ENCODE results near the gene ERRFI1. TPM values are rescaled to one million over a fixed set of nuclear protein-coding genes. Genes with fewer than 3 reads are reported as not detected.

Gene ERRFI1
- total RNA-seq, 1 donor from 2014 or later, result 63.0 TPM

DNA sequence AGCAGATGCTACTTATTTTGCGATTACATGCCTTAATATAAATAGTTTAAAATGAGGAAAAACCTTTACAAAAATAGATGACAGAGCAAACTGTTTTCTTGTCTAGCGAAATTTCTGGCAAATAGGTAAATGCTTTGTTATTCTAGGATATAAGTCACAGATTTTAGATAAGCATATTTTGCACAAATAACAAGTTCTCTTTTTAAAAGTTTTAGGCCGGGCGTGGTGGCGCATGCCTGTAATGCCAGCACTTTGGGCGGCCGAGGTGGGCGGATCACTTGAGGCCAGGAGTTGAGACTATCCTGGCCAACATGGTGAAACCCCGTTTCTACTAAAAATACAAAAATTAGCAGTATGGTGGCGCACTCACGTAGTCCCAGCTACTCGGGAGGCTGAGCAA, 20.3 kb upstream of the ERRFI1 start:
- DNase-seq (ENCODE audit: extremely low read depth, low read depth, low spot score), result no peak

DNA sequence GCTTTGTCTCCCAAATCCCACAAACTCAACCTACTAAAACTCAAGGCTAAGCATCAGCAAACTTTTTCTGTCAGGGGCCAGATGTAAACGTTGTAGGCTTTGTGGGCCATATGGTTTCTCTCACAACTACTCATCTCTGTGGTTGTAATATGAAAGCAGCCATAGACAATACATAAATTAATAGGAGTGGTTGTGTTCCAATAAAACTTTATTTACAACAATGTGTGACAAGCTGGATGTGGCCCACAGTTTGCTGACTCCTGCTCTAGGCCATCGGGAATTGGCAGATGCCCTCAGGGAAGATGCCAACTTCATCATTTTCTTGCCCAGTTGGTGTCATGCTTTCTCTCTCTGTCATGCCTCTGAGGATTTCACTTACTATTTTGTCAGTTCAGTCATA, 17.5 kb upstream of the ERRFI1 start:
- DNase-seq (ENCODE audit: extremely low read depth, low read depth, low spot score), result no peak

DNA sequence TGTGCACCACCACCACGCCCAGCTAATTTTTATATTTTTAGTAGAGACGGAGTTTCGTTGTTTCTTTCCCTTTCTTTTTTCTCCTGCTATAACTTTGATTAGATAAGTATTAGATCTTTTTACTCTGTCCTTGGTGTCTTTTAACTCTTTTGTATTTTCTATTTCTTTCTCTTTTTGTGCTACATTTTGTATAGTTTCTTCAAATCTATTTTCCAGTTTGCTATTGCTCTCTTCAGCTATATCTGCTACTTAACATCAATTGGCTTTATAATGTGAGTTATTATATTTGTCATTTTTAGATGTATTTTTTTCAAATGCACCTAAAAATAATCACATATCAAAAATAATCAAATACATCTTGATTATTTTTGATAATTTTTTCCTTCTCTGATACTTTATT, 16.0 kb upstream of the ERRFI1 start:
- no peak for DNase-seq (ENCODE audit: extremely low read depth, low read depth, low spot score)

DNA sequence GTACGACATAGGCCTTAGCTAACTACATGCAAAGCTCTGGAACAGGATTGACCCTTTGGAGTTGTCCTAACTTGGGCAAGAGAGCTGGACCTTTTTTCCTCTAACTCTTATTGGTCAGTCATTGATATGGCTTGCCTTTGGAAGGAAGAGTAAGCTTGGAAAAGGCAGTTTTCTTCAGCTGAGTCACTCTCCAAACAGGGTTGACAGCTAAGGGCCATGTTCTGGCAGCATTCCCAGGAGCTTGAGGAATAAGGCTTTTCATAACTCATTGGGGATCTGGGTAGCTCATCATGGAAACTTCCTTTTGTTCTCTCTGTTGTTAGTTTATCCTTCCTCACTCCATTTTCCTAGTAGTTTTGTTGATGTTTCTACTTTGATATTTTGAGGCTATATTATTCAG, 14.5 kb upstream of the ERRFI1 start:
- DNase-seq (ENCODE audit: extremely low read depth, low read depth, low spot score), result peak; percentile 98

DNA sequence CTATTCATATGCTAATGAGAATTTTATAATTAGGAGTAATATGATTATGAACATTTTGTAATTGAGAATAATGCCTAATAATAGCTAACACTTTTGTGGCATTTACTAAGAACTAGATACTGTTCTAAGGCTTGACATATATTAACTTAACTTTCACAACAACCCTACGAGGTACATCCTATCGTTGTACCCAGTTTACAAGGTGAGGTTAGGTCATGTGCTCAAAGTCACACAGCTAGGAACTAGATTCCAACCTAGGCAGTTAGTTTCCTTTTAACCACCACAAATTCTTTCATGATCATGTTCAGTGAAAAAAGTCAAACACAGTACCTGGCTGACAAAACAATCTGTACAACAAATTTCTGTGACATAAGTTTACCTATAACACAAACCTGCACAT, 13.0 kb upstream of the ERRFI1 start:
- DNase-seq (ENCODE audit: extremely low read depth, low read depth, low spot score), result no peak

DNA sequence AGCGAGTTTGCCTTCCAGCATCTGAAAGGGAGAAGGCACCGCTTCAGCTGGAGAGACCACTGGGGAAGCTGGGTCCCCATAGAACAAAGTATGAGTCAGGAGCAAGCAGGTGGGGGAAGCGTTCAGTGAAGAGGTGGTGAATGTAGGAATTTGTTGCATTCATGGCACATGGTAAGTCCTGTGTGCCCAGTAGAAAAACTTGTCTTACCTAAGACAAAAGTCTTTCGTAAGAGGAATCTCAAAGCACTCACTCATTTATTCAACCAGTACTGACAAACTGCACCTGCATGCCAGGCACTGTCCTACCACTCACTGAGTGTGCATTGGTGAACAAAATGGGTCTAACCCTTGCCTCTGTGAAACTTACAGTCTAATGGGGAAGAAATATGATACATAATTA, 9.2 kb upstream of the ERRFI1 start:
- no peak for DNase-seq (ENCODE audit: extremely low read depth, low read depth, low spot score)

DNA sequence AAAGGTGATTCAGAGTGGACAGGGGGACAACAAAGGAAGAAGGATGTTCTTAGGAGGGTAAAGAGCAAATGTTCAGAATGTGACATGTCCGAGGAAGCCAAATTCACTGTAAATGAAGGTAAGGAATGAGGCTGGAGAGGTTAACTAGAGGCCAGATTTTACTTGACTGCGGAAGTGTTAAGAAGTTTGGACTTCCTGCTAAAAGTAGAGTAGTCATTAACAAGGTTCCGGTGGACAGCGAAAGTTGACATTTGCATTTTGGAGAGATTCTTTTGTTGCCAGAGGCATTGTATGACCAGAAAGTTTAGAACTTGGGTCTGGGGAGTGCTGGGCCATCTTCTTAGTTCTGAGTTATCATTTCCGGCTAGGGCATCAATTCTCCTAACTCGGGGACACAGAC, 7.2 kb upstream of the ERRFI1 start:
- DNase-seq (ENCODE audit: extremely low read depth, low read depth, low spot score), result no peak

DNA sequence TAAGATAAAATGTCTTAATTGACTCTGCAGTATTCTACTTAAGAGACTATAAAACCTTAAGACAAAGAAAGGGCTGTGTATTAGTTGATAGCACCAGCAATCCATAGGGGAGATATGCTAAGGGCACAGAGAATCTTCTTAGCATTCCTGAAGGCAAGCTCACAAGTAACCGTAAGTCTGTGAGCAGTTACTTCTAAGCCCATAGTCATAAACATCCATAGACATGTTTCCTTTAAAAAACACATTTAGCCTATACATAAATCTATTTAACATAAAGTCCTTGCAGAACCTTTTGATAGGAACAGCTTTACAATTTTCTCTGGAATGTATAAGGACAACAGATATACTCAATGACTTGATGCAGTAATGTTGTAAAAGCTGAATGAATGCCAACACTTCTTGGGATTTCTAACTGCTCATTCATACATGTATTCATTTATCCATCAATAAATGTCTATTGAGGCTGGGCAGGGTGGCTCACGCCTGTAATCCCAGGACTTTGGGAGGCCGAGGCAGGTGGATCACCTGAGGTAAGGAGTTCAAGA, 6.3 kb upstream of the ERRFI1 start:
- no peak for DNase-seq (ENCODE audit: extremely low read depth, low read depth, low spot score)

DNA sequence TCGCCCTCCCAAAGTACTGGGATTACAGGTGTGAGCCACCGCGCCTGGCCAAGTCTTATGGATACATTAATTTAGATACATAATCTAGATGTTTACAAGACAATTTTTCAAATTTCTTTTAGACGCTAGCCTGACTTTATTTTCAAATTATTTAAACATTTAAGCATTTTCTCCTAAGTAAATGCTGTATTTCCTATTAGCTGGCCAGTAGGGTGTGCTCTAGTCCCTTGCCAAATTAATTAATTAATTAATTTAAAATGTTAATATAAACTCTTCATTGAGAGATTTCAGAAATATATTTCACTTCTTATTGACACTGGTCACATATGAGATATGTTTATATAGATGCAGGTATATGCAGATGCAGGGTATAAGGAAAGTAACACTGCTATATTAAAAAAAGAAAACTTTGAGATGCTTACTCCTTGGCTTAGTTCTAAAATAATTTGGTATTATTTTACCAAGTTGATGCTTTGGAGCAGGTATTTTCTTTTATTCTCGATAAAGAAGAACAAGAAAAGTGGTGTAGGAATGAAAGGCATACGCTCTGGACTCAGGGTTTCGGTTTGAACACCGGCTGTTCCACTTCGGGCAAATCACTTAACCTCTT, 5.2 kb upstream of the ERRFI1 start:
- no peak for DNase-seq (ENCODE audit: extremely low read depth, low read depth, low spot score)

DNA sequence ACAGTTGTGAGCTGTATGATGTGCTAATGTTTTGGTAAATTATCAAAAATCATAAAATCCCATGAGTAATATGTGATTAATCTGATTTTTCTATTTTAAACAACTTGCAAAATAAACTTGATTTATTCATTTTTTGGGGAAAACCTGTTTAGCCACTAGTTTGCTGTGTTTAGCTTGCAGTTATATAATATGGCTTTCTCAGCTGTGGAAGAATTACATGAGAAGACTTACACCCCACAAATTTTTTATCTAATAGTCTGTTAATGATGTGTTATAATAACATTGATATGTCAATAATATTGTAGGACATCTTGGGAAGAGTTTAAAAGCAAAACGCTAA, 2.4 kb upstream of the ERRFI1 start:
- DNase-seq (ENCODE audit: extremely low read depth, low read depth, low spot score), result no peak

DNA sequence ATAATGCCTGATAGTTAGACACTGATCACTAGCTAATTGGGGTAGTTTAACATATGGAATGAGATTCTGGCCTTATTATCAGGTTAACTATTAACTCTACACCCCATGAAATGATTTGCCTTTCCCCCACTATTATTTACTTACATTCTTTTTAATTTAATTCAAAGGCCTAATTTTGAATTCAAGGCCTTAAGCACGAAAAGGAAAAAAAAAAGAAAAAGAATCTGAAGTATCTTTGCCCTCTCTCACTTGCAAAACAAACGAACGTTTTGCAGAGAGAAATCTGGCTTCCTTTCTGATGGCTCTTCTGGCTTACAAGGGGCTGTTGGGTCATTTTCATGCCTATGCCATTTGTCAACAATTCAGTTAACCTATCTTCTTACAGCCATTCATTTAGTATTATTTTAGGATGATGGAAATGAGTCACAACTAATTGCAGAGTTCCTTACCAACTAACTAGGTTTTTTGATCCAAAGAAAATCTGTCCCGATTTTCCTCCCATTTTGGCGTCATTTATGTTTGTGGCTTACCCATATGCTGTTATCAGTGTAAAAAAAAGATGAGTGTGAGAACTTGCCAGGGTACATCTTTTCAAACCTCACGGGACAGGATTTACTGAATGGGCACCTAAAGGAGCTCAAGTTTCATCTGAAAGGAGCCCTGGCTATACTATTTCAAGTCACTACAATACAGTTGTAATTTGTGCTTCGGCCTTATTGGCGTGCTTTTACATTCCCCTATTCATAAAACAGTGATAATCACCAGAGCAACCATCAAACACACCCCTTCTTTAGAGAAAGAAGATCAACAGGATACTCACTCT, 1.9 kb upstream of the ERRFI1 start:
- DNase-seq (ENCODE audit: extremely low read depth, low read depth, low spot score), result no peak

DNA sequence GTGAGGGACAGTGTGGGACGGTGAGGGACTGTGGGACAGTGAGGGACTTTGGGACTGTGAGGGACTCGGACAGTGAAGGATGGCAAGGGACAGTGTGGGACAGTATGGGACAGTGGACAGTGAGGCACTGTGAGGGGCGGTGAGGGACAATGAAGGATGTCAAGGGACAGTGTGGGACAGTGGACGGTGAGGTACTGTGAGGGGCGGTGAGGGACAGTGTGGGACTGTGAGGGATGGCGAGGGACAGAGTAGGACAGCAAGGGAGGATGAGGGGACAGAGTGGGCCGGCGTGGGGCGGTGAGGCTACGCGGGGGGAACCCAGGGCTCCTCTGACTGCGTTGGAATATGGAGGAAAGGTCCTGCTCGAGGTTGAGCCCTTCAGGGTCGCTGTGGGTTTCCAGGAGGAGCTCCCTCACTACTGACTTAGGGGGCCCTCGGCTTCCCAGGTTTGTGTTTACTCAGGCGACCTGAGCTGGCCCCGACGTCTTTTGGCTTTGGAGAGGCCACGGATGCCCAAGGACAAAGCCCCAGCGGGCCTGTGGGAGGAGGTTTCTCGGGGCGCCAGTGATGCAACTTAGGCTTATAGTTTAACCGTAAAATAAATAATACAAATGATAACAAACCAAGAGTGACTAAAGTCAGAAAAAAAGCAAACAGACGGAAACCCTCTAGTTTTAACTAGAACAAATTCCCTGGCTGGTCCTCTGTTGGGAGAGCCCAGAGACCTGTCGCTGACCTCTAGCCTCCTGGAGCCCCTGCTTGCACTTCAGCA, 1.1 kb upstream of the ERRFI1 start:
- no peak for DNase-seq (ENCODE audit: extremely low read depth, low read depth, low spot score)

DNA sequence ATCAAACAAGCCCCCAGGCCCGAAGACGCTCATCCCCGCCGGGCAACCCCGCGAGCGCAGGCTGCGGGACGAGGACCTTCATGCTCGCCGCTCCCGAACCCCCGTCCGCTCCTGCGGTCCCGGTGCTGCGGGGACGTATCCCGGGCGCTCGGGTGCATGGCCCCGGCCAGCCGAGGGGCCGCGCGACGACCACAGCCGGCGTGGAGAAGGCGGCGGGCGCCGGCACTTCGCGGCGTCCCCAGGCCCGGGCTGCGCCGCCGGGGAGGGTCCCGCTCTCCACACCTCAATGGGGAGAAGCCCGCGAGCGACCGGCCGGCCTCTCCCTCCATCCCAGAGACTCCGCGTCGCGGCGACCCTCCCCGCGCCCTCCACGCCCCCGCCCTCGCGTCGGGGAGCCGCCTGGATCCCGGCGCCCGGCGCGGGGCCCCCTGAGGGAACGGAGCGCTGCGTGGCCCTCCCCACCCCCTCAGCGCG, 401 bp downstream of the ERRFI1 start:
- DNase-seq (ENCODE audit: extremely low read depth, low read depth, low spot score), result no peak

DNA sequence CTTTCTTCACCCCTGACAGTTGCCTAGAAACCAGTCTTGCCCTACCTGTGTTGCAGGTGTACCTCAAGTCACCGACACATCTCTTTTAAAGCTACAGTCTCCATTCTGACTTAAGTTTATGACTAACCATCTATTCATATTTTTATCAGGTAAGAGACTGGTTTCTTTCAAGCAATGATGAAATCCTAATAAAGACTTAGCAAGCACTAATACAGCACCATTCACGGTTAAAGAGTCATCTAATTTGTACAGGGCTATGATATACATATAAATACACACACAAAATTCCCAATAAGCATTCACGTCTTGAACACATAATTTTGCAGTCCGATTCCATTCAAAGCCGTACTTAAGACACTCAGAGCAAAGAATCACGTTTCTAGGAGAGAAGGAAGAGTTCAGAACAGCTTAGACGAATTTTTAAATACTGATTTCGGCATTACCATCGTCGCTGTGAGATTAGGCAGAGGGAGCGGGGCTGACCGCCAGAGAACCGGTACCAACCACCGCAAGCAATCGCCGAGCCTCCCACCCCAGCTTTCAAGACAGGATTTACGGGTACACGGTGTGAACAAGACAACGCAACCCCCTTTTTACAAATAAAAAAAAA, 943 bp downstream of the ERRFI1 start:
- DNase-seq (ENCODE audit: extremely low read depth, low read depth, low spot score), result no peak

DNA sequence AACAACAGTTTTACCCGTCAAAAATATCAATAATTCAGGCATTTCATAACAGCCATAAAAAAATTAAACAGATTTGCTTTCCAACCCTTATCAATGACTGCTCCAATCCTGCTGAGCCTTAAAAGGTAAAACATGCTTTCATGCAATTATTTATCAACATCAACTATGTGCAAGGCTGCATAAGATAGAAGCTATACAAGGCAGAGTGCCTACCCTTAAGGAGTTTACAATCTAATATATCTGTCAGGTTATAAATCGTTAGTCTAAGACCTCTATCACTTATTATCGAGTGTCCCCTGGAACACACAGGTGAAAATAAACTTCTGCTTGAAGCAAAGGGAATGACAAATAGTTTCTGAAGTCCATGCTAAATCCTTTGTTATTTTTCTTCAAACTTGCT, 1.8 kb downstream of the ERRFI1 start:
- no peak for DNase-seq (ENCODE audit: extremely low read depth, low read depth, low spot score)

DNA sequence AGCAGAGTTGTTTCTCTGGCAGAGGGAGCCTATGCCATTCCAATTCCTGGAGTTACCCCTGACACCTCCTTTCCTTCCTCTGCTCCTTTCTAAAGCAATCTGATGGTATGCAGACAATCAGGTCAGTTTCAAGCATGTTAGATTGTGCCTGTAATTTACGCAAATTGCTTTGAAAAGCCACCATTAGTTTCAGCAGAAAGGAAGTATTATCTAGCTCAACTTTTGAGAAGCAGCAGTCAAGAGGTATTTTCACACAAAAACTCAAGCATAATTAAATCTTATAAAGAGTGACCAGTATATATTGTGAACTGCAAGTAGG, 2.2 kb downstream of the ERRFI1 start:
- DNase-seq (ENCODE audit: extremely low read depth, low read depth, low spot score), result no peak

DNA sequence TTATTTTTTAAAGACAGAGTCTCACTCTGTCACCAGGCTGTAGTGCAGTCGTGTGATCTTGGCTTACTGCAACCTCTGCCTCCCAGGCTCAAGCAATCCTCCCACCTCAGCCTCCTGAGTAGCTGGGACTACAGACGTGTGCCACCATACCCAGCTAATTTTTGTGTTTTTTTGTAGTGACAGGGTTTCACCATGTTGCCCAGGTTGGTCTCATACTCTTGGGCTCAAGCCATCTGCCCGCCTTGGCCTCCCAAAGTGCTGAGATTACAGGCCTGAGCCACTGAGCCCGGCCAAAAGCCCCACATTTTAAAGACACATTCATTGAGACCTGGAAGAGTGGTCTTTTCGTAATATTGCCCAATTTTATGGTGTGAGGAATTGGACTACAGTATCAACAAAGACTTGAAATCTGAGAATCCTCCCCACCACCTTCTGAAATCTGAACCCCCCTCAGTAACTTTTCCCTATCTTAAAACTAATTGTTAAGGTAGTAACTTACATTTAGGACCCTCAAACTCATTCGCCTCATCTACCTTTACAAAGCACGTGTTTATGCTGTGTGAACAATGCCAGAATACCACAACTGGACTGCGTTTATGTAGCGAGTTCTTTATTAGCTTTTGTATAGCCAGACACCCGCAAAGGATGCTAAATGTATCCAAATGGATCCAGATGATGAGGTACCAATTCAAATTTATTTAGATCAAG, 2.7 kb downstream of the ERRFI1 start:
- DNase-seq (ENCODE audit: extremely low read depth, low read depth, low spot score), result no peak

DNA sequence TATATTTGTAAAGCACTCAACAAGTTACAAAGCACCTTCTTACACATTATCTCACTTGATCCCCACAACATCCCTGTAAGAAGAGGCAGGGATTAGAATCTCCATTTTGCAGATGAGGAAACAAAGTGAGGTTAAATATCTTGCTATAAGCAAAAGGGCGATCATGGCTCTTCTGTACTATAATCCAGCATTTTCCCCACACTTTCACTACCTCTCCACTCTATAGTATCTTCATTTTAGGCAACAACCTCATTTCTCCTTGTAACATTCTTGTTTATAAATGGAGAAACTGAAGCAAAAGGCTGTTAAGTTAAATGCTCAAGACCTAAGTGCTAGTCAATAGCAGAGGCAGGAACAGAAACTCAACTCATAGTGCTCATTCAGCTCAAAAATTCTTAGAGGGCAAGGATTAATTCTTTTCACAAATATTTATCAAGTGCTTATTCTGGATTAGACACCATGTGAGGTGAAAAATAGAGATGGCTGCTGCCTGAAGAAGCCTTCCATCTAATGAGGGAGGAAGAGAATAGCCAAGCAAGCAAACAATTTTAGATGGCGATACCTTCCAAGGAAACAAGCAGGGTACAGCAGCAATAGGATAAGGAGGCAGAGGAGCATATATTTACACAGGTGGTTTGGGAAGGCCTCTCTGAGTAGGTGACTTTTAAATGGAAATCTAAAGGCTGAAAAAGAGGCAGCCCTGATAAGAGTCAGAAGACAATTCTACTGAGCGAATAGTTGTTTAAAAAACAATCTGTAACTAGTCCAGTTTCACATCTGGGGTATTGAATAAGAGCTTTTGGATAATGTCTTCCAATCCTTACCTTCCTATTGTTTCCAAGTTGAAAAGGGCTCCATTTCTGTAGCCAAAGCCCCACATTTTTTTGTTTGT, 3.5 kb downstream of the ERRFI1 start:
- no peak for DNase-seq (ENCODE audit: extremely low read depth, low read depth, low spot score)

DNA sequence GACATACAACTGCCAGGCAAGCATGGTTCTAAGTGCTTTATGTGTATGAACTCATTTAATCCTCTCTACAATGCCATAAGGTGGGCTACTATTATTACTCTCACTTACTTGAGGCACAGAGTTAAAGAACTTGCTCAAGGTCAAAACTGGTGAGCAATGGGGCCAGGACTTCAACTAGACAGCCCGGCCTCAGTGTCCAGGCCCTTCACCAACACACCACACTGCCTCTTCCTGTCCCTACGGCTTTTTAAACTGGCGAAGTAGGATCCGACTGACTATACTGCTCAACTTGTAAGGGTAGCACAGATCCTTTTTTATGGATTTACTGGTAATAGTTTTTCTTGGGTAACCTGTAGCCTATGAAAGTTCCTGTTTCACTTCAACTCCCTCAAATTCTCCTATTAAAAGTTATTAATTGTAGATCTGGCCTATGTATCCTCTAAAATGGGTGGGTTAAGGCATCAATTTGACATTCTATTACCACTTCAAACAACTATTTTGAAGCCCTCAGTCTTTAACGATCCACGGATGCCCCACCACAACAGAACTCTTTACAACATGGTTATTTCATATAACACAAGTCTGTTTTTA, 4.3 kb downstream of the ERRFI1 start:
- no peak for DNase-seq (ENCODE audit: extremely low read depth, low read depth, low spot score)

Measured in glomerular endothelial cell (primary cell).